Measurements from ENCODE around the gene CMAS. TPM values are rescaled to one million over a fixed set of nuclear protein-coding genes. Genes with fewer than 3 reads are reported as not detected.

CMAS gene
- total RNA-seq, 1 experiment from 2014 or later = 24.3 TPM

DNA sequence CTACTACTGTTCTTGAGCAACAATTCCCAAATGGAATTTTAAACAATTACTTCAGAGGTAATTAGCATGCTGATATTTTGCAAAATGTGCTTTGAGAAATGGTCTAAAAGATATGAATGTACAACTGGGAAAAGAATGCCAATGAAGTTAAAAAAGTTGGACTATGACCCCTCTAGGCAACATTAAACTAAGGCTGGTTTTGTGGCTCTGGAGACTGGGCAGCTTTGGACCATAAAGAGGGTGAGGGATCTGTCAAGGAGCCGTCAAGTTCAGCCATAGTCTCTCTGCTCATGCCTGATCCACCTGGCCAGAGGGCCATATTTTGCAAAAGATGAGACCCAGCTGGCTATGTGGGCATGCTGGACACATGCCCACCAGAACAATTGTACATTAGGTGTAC lies 38.8 kb downstream of the CMAS start:
- ChIA-PET POLR2A (no interaction called here), CTCF (no interaction called here)
- intact Hi-C loops (cut with micrococcal nuclease; ENCODE audit: unreplicated experiment) = loop anchor here (5.0 to 10.0 kb wide), 2 partner anchors 250 to 377 kb away; partner anchors contain the start of gene ST8SIA1
- TF ChIP-seq SIN3A (IDR thresholded peaks at IDR 0.05; ENCODE audit: borderline replicate concordance, insufficient read depth, low read depth, low read length) = no peak
- TF ChIP-seq POLR2AphosphoS5 (IDR thresholded peaks at IDR 0.05; ENCODE audit: low read depth, low read length) = no peak
- TF ChIP-seq TCF7L2 (IDR thresholded peaks at IDR 0.05; ENCODE audit: low read depth, low read length) = no peak
- TF ChIP-seq, protein P1, sequence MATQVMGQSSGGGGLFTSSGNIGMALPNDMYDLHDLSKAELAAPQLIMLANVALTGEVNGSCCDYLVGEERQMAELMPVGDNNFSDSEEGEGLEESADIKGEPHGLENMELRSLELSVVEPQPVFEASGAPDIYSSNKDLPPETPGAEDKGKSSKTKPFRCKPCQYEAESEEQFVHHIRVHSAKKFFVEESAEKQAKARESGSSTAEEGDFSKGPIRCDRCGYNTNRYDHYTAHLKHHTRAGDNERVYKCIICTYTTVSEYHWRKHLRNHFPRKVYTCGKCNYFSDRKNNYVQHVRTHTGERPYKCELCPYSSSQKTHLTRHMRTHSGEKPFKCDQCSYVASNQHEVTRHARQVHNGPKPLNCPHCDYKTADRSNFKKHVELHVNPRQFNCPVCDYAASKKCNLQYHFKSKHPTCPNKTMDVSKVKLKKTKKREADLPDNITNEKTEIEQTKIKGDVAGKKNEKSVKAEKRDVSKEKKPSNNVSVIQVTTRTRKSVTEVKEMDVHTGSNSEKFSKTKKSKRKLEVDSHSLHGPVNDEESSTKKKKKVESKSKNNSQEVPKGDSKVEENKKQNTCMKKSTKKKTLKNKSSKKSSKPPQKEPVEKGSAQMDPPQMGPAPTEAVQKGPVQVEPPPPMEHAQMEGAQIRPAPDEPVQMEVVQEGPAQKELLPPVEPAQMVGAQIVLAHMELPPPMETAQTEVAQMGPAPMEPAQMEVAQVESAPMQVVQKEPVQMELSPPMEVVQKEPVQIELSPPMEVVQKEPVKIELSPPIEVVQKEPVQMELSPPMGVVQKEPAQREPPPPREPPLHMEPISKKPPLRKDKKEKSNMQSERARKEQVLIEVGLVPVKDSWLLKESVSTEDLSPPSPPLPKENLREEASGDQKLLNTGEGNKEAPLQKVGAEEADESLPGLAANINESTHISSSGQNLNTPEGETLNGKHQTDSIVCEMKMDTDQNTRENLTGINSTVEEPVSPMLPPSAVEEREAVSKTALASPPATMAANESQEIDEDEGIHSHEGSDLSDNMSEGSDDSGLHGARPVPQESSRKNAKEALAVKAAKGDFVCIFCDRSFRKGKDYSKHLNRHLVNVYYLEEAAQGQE (IDR thresholded peaks at IDR 0.05; ENCODE audit: insufficient read depth in 1 of 2, low read depth in 2 of 2, low read length in 1 of 2) = no peak
- TF ChIP-seq, protein P2, sequence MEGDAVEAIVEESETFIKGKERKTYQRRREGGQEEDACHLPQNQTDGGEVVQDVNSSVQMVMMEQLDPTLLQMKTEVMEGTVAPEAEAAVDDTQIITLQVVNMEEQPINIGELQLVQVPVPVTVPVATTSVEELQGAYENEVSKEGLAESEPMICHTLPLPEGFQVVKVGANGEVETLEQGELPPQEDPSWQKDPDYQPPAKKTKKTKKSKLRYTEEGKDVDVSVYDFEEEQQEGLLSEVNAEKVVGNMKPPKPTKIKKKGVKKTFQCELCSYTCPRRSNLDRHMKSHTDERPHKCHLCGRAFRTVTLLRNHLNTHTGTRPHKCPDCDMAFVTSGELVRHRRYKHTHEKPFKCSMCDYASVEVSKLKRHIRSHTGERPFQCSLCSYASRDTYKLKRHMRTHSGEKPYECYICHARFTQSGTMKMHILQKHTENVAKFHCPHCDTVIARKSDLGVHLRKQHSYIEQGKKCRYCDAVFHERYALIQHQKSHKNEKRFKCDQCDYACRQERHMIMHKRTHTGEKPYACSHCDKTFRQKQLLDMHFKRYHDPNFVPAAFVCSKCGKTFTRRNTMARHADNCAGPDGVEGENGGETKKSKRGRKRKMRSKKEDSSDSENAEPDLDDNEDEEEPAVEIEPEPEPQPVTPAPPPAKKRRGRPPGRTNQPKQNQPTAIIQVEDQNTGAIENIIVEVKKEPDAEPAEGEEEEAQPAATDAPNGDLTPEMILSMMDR (IDR thresholded peaks at IDR 0.05) = no peak
- in situ Hi-C loops (cut with HindIII; ENCODE audit: low pct_unique_long_range_greater_than_20kb, low sequenced_read_pairs) = no loop called here
- DNase-seq (ENCODE audit: low read depth, low spot score) (no peak), ATAC-seq (no peak)
- Histone ChIP-seq H3K4me3 (ENCODE audit: low read depth in 2 of 2, low read length in 2 of 2) (no peak overlapping the region), H3K4me1 (ENCODE audit: control insufficient read depth, insufficient read depth, low read length) (no peaks in the 10 kb centered on the region), H3K27me3 (ENCODE audit: control insufficient read depth, insufficient read depth, low read length) (no peaks in the 10 kb centered on the region), H3K36me3 (ENCODE audit: control insufficient read depth, insufficient read depth, low read length) (no peaks in the 10 kb centered on the region), H3K9me3 (ENCODE audit: control insufficient read depth, insufficient read depth, low read depth, low read length) (no peaks in the 10 kb centered on the region), H3K27ac (ENCODE audit: low read length) (no peak overlapping the region)
- BruUV-seq (replicated peaks) = no TSS peak

DNA sequence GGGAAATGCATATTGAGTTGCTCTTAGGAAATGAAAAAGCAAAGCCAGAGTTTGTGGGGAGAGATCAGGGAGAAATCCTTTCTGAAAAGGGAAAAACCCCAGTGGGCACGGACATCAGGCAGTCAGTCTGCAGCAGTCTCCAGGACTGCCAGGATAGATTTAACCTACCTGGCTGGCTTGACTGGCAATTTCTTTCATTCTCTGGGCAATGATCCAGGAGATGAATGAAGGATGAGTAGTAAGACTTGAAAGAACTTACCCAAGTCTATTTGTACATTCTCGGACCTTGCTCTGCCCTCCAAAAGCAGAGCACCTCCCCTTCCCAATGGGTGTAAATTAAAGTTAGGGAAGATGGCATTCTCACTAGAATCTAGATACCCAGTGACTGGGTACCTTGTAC lies 42.9 kb downstream of the CMAS start:
- in situ Hi-C loops (cut with HindIII; ENCODE audit: low pct_unique_long_range_greater_than_20kb, low sequenced_read_pairs) (no loop called here), intact Hi-C loops (cut with micrococcal nuclease; ENCODE audit: unreplicated experiment) (loop anchor here (10.0 kb wide), 1 partner anchor 246 kb away; the partner anchor contains the start of gene ST8SIA1)
- CTCF ChIA-PET = no interaction called here
- ATAC-seq = no peak
- TF ChIP-seq SIN3A (IDR thresholded peaks at IDR 0.05; ENCODE audit: borderline replicate concordance, insufficient read depth, low read depth, low read length) = no peak
- TF ChIP-seq POLR2AphosphoS5 (IDR thresholded peaks at IDR 0.05; ENCODE audit: low read depth, low read length) = no peak
- TF ChIP-seq, protein P2 (IDR thresholded peaks at IDR 0.05) = no peak
- TF ChIP-seq TCF7L2 (IDR thresholded peaks at IDR 0.05; ENCODE audit: low read depth, low read length) = no peak
- TF ChIP-seq, protein P1 (IDR thresholded peaks at IDR 0.05; ENCODE audit: insufficient read depth in 1 of 2, low read depth in 2 of 2, low read length in 1 of 2) = no peak
- BruUV-seq (replicated peaks) = no TSS peak
- no peaks in the 10 kb centered on the region for H3K36me3 ChIP-seq (ENCODE audit: control insufficient read depth, insufficient read depth, low read length)
- H3K4me1 ChIP-seq (ENCODE audit: control insufficient read depth, insufficient read depth, low read length) = no peaks in the 10 kb centered on the region
- no peaks in the 10 kb centered on the region for H3K27me3 ChIP-seq (ENCODE audit: control insufficient read depth, insufficient read depth, low read length)
- POLR2A ChIA-PET = no interaction called here
- no peak overlapping the region for H3K4me3 ChIP-seq (ENCODE audit: low read depth in 2 of 2, low read length in 2 of 2)
- H3K9me3 ChIP-seq (ENCODE audit: control insufficient read depth, insufficient read depth, low read depth, low read length) = no peaks in the 10 kb centered on the region
- H3K27ac ChIP-seq (ENCODE audit: low read length) = no peak overlapping the region
- DNase-seq (ENCODE audit: low read depth, low spot score) = no peak

All from Panc1 (cell line).